Esophagus muscularis mucosa (tissue), 4 donors: ENCODE measurements around the gene OSBPL3.

Experiments used
- EP300 ChIP-seq: sonication (generic); formaldehyde crosslinking; IDR thresholded peaks from one replicate; pipeline ENCODE4 v1.6.1; 2017; ENCODE audit warnings: antibody characterized with exemption
- POLR2A ChIP-seq: fragments of 450-650 bp; IDR thresholded peaks from one replicate; pipeline ENCODE4 v1.6.1; 2017; ENCODE audit warnings: antibody characterized with exemption, moderate library complexity, mild to moderate bottlenecking, low read depth
- POLR2AphosphoS5 ChIP-seq, 2 donors: sonication (generic); formaldehyde crosslinking; IDR thresholded peaks; one replicate each; pipeline ENCODE4 v1.6.1; 2017; ENCODE audit warnings: antibody characterized with exemption in 2 of 2
- TF ChIP-seq, protein P1 (sequence below), 3 experiments: fragments of 200-600 bp in 2 of 3; fragments of 450-650 bp in 1 of 3; sonication (generic) in 2 of 3; IDR thresholded peaks; one replicate each; pipeline ENCODE4 v1.5.1; 2017 to 2019; ENCODE audit warnings: antibody characterized with exemption in 3 of 3, mild to moderate bottlenecking in 2 of 3, moderate library complexity in 1 of 3

- TF ChIP-seq POLR2AphosphoS5 (IDR thresholded peaks at IDR 0.05) (no peak), POLR2A (no peak), EP300 (no peak)
- TF ChIP-seq, protein P1, sequence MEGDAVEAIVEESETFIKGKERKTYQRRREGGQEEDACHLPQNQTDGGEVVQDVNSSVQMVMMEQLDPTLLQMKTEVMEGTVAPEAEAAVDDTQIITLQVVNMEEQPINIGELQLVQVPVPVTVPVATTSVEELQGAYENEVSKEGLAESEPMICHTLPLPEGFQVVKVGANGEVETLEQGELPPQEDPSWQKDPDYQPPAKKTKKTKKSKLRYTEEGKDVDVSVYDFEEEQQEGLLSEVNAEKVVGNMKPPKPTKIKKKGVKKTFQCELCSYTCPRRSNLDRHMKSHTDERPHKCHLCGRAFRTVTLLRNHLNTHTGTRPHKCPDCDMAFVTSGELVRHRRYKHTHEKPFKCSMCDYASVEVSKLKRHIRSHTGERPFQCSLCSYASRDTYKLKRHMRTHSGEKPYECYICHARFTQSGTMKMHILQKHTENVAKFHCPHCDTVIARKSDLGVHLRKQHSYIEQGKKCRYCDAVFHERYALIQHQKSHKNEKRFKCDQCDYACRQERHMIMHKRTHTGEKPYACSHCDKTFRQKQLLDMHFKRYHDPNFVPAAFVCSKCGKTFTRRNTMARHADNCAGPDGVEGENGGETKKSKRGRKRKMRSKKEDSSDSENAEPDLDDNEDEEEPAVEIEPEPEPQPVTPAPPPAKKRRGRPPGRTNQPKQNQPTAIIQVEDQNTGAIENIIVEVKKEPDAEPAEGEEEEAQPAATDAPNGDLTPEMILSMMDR (IDR thresholded peaks at IDR 0.05) = no peak
Observed at GRCh38 chr7:25009257-25009656, 29.3 kb upstream of the OSBPL3 start.
